HG03025 (cell line): Measurements from ENCODE around the gene PPFIA1.
"Not testable (repeated sequence)": the region's sequence is repeated elsewhere in the genome, so short reads cannot be mapped to it uniquely, and the experiment has no call there.

ENCODE experiments used
- ATAC-seq: cut with Tn5 transposase; IDR thresholded peaks from one replicate; pipeline ENCODE4 v1.9.1; 2021; ENCODE audit warnings: mild to moderate bottlenecking, moderate library complexity; ENCODE audit not compliant: unreplicated experiment, low FRiP score

Gene PPFIA1

DNA sequence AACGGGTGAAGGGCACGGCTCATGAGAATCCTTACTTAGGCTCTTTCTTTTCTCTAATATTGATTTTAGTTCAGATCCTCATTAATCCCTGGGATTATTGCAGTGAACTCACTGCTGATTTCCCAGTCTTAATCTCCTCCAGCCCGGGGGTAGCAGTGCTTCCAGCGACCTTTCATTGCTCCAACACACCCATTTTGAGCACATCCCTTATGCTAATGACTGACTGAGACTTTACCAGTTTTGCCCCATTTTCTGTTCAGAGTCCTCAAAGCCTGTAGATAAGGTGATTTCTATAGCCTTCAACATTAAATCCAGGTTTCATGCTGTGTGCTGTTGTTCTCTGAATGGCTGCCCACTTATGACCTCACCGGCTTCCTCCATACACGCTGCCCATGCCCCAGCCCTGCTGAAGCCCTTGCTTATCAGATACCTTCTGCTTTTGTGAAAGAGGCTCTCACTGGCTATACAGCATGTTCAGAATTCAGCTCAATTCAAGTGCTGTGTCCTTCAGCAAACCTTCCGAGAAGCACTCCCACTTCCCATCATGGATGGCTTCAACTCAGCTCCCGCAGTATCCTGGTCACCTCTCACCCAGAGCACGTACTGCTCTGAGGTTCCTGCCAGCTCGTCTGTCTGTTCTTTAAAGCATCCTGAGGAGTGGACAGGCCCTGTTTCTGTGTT lies 49.0 kb downstream of the PPFIA1 start:
- ATAC-seq: no peak

DNA sequence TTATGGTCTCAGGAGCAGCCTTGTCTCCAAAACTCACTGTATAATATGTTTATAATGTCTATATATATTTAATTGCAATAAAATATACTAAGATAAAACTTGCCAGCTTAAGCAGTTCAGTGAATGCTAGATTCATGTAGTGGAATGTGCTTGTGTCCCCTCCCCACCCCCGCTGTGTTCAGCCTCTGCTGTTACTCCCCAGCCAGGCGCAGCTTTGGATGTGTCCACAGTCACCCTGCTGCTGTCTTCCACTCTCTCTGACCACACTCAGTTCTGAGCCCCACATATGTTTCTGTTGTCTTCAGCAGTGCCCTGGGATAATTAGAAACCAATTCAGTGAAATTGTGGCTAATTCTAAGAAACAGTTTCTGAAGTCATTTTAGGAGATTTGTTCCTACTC lies 52.2 kb downstream of the PPFIA1 start:
- ATAC-seq: no peak

DNA sequence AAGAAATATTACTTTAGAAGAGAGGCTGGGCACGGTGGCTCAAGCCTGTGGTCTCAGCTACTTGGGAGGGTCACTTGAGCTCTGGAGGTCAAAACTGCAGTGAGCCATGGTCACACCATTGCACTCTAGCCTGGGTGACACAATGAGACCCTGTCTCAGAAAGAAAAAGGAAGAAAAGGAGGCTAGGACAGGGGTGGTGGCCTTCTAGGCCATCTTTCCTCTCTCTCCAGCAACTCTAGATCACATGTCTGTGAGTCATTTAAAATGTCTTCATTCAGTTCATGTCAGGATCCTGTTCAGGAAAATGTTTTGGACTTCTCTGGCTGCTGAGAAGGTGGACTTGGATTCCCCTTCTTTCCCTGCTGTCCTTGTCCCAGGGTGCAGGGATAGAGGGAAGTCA lies 53.3 kb downstream of the PPFIA1 start:
- no peak for ATAC-seq

DNA sequence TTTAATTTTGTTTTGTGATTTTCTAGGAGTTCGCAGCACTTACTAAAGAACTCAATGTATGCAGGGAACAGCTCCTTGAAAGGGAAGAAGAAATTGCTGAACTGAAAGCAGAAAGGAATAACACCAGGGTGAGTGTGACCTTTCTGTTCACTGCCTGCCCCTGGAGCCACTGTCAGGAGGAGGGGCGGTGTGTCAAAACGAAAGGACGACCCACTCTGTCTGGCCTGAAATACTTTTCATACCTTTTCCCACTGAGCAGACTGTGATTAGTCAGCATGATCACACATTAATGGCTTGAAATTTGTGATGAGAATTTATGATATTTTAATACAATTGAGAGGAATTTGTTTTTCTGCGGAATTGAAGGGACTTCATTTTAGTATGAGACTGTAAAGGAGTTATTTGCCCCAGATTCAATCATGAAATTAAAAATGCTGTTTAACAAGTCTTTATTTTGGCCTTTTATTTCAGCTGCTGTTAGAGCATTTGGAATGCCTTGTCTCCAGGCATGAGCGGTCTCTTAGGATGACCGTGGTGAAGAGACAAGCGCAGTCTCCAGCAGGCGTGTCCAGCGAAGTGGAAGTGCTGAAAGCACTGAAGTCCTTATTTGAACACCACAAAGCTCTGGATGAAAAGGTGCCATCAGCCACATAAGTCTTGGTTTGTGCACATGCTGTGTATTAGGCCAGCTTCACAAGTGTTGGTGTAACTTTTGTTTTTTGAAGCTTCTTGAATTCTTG lies 54.1 kb downstream of the PPFIA1 start:
- ATAC-seq: no peak

DNA sequence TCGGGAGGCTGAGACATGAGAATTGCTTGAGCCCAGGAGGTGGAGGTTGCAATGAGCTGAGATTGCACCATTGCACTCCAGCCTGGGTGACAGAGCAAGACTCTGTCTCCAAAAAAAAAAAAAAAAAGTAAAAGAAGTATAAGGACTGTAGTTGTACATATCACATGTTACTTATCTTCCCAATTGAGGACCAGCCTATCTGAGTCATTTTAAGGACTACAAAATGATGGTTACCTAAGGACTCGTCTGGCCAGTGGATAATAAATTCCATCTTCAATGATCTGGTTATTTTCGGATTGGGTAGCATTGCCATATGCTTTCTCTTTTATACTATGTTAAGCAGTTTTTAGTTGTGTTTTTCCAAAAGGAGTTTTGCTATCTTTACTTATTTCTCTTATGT lies 55.3 kb downstream of the PPFIA1 start:
- ATAC-seq: no peak

DNA sequence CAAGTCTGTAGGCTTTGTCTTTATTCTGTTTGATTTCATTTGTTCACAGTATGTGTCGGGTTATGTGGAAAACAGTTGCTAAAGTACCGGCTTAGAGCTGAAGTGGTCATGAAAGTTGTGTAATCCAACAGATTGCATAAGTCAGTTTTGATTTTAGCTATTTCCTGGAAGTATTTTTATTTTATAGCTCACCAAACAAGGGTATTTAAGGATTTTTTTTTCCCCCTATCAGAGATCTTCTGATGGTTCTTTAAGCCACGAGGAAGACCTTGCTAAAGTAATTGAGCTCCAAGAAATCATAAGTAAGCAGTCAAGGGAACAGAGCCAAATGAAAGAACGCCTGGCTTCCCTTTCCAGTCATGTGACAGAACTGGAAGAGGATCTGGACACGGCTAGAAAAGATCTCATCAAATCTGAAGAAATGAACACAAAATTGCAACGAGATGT lies 55.9 kb downstream of the PPFIA1 start:
- no peak for ATAC-seq

GRCh38 chr11:70326833-70327232 lies 56.3 kb downstream of the PPFIA1 start:
- ATAC-seq: no peak

DNA sequence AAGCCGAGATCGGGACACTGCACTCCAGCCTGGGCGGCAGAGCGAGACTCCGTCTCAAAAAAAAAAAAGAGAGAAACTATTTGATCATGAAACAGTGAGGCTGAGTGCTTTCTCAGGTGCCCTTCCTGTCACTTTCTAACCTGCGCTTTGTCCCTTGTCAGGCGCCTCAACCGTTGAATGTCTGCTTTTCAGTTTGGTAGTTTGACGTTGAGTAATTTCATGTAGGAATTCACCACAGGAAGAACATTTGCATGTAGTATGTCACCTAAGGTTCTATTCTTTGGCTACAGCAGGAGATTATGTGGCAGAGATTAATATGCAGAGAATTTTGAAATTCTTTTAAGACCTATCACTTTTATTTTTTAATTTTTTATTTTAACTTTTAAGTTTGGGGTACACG lies 57.2 kb downstream of the PPFIA1 start:
- ATAC-seq: no peak

GRCh38 chr11:70328556-70328955 lies 58.1 kb downstream of the PPFIA1 start:
- ATAC-seq: no peak

DNA sequence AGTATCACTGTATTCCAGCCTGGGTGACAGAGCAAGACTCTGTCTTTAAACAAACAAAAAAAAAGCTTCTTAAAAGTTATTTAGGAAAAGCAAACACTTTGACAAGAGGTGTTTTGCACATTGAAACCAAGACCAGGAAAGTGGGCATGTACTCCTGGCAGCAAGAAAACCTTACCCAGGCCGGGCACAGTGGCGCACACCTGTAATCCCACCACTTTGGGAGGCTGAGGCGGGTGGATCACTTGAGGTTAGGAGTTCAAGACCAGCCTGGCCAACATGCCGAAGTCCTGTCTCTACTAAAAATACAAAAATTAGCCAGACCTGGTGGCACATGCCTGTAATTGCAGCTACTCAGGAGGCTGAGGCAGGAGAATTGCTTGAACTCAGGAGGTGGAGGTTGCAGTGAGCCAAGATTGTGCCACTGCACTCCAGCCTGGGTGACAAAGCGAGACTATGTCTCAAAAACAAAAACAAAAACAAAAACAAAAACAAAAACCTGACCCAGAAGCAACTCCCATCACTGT lies 60.9 kb downstream of the PPFIA1 start:
- ATAC-seq: not testable (repeated sequence)

DNA sequence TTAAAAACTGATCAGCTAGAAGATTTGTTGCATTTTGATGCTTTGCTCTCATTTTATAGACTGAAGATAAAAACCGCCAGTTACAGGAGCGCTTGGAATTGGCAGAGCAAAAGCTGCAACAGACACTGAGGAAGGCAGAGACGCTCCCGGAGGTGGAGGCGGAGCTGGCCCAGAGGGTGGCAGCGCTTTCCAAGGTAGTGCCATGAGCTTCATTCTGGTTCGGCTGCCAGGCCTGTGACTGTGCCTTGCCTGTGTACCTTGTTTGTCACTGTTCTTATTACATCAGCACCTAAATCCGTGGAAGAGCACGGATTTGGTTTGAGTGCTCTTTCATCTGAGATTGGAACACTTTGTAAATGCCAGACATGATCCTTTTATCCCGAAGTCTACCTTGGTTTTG lies 61.4 kb downstream of the PPFIA1 start:
- no peak for ATAC-seq

GRCh38 chr11:70332567-70332966 lies 62.1 kb downstream of the PPFIA1 start:
- ATAC-seq: no peak

- no peak for ATAC-seq
These were observed 62.8 kb downstream of the PPFIA1 start for GRCh38 chr11:70333261-70333660.

DNA sequence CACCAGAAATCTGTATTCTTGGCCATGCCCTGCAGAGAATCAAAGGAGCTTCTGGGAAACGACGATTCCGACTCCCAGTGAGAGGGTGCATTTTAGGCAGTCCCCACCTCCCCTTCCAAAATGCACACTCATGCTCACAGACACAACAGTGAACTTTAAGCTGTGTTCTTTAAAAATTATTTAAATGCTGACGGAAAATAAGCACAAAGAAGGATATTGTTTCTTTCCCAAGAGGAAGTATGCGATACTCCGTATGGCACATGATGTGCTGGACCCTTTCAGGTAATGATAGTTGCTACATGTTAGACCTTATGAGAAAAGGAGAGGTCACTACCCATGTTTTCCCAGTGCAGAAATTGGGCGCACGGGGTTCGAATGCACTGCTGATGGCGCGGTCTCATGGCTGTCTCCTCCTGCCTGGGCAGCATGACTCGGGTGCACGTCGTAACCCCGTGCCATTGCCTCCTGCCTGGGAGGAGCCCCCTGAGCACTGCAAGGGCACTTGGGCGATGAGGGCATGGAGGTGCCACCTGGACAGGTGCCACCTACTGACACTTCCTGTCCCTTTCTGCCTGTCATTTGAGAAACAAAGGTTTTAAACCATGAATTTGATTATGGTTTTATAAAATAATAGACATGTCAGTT lies 64.0 kb downstream of the PPFIA1 start:
- no peak for ATAC-seq

- ATAC-seq: no peak
These were observed 65.0 kb downstream of the PPFIA1 start for GRCh38 chr11:70335511-70335910.

GRCh38 chr11:70338594-70338993 lies 68.1 kb downstream of the PPFIA1 start:
- no peak for ATAC-seq

DNA sequence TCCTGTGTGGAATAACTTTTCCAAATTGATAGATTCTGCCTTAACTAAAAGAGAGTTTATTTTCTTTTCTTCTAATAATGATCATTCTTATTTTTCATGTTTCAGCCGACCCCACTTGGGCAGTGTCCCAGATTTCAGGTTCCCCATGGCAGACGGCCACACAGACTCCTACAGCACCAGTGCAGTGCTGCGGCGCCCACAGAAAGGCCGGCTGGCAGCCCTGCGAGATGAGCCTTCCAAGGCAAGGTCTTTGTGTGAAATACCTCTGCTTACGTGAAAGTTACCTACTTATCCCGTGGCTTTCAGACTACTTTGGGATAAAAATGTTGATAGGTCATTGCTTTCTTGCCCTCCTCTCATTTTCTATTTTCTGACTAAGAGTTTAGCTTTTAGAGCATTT lies 68.6 kb downstream of the PPFIA1 start:
- ATAC-seq: no peak

DNA sequence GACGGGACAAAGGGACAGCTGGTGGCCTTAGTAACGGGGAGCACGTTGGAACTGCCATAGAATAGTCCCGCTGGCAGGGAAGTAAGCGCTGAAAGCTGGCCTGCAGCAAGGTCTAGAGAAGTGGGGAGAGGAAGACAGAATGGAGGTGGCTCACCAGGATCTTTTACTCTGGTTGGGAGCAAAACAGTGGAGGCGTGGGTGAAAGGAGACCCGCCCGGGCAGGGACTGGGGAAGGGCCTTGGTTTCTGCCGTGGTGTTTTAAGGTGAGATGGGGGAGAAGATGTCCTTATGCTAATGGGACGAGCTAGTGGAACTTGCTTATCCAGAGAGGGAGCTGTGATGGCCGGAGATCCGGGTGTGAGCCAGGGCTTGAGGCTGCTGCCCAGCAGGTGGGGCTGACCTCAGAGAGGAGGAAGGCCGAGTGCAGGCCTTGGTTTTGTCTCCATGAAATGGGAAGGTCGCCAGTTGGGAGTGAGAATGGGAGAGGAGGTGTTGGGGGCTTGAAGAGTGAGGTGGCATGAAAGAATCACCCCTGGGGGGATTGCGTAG lies 71.5 kb downstream of the PPFIA1 start:
- no peak for ATAC-seq

DNA sequence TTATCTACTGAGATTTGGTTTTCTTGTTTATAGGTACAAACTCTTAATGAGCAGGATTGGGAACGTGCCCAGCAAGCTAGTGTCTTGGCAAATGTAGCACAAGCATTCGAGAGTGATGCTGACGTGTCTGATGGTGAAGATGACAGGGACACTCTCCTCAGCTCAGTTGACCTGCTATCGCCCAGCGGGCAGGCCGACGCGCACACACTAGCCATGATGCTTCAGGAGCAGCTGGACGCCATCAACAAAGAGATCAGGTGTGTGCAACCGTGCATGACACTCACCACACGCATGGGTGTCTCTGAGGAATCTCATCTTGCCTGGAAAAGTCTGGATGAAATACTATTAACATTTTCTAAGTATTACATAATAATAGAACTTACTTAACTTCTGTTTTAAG lies 73.1 kb downstream of the PPFIA1 start:
- ATAC-seq: no peak

DNA sequence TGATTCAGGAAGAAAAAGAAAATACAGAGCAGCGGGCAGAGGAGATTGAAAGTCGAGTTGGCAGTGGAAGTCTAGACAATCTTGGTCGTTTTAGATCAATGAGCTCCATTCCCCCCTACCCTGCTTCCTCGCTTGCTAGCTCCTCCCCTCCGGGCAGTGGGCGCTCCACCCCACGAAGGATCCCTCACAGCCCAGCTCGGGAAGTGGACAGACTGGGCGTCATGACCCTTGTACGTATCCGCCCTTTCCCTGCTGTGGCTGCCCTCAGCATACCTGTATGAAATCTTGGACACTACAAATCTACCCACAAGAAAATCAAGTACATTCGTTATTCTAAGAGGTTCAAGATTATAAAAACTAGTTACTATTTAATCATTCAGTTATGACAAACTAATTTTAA lies 77.7 kb downstream of the PPFIA1 start:
- ATAC-seq: no peak

GRCh38 chr11:70348608-70349007 lies 78.1 kb downstream of the PPFIA1 start:
- ATAC-seq: no peak
